Small intestine (tissue), 7 donors: ENCODE data around the gene ABR. TPM values are rescaled to one million over a fixed set of nuclear protein-coding genes. Genes with fewer than 3 reads are reported as not detected.
"Not testable (repeated sequence)": the region's sequence is repeated elsewhere in the genome, so short reads cannot be mapped to it uniquely, and the experiment has no call there.

Experiments used
- DNase-seq, 2 donors: peaks; one replicate each; pipeline versions ENCODE4 v3.0.0 to v3.0.0-alpha.2; 2013
- FAIRE-seq: peaks from 2 replicates; lab custom pipeline; 2012; peaks lifted over from hg19 to GRCh38; lab: Jason Lieb, UNC
- H3K27ac ChIP-seq, 3 donors: one replicate each; pipeline ENCODE4 v1.5.1; 2013; ENCODE audit warnings: low read length in 2 of 3, mild to moderate bottlenecking in 2 of 3, control low read depth in 1 of 3, inconsistent platforms in 1 of 3, low read depth in 1 of 3, moderate library complexity in 1 of 3
- H3K27me3 ChIP-seq, 3 donors: one replicate each; pipeline ENCODE4 v1.6.1; 2013; ENCODE audit warnings: low read length in 3 of 3, inconsistent platforms in 1 of 3; ENCODE audit not compliant: control insufficient read depth in 3 of 3, insufficient read depth in 3 of 3
- H3K36me3 ChIP-seq, 3 donors: one replicate each; pipeline ENCODE4 v1.6.1; 2013; ENCODE audit warnings: low read length in 3 of 3, inconsistent platforms in 1 of 3, low read depth in 1 of 3, mild to moderate bottlenecking in 1 of 3, moderate library complexity in 1 of 3; ENCODE audit not compliant: control insufficient read depth in 3 of 3, insufficient read depth in 2 of 3
- H3K4me1 ChIP-seq, 3 donors: one replicate each; pipeline ENCODE4 v1.6.1; 2013; ENCODE audit warnings: low read length in 2 of 3, inconsistent platforms in 1 of 3, low read depth in 1 of 3, mild to moderate bottlenecking in 1 of 3, moderate library complexity in 1 of 3; ENCODE audit not compliant: control insufficient read depth in 3 of 3, insufficient read depth in 2 of 3
- H3K4me3 ChIP-seq, 3 donors: one replicate each; pipeline ENCODE4 v1.5.1; 2013; ENCODE audit warnings: low read length in 3 of 3, control low read depth in 1 of 3, inconsistent platforms in 1 of 3, low read depth in 1 of 3, mild to moderate bottlenecking in 1 of 3, moderate library complexity in 1 of 3
- H3K9me3 ChIP-seq, 2 donors: one replicate each; pipeline ENCODE4 v1.6.1; 2013; ENCODE audit warnings: low read depth in 1 of 2, low read length in 1 of 2; ENCODE audit not compliant: control insufficient read depth in 2 of 2, insufficient read depth in 1 of 2
- WGBS, 3 donors: extraction: QIAGEN DNeasy Blood & Tissue Kit; methylation state at CpG; one replicate each; pipeline ENCODE4 v1.1.7; 2013; 5-methylcytosine and 5-hydroxymethylcytosine counted together
- polyA plus RNA-seq, 4 donors: library from polyadenylated mRNA; stranded (reverse) in 3 of 4; unstranded in 1 of 4; fragments of 200-250 nt in 3 of 4; fragments of 120-200 nt in 1 of 4; gene quantifications; one replicate each; pipeline versions ENCODE4 v1.2.1 to v1.2.3, GENCODE V29; 2013
- donor health status: healthy with polysubstance abuse.
- donor health status: control.
- donor health status: control.
- donor health status: Bipolar disorder and iron deficiency.
- donor health status: healthy.

The ABR gene
- polyA plus RNA-seq, 4 donors: 69.8 to 131 (median 83.5) TPM

DNA sequence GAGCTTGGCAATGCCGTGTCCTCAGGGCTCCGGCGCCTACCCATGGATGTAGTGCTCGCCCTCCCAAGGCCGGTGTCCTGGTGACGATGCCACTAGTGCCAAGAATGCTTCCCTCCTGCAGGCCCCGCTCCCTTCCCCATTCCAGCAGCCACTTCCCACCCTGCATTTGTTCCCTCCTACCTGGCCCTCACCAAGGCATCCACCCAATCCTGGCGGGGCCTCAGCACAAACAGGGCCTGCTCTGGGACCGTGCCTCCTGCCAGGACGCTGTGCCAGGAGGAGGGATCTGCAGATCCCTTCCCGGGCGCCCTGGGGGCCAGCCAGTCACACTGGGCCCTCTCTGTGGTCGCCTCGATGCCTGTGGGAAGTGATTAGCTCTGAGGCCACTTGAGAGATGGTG is 25.1 kb downstream of the ABR start:
- Histone ChIP-seq H3K27ac (no peak overlapping the region), H3K36me3 (peaks cover 0 to 2% (median under 1%) of the 10 kb centered on the region in 3 donors), H3K4me1 (no peaks in the 10 kb centered on the region), H3K4me3 (no peak overlapping the region), H3K27me3 (no peaks in the 10 kb centered on the region), H3K9me3 (no peaks in the 10 kb centered on the region)
- FAIRE-seq (no peak), DNase-seq (no peak)
- 83 to 85% (median 84%) methylated on average over 14 of the region's 14 CpGs for WGBS, 3 donors

DNA sequence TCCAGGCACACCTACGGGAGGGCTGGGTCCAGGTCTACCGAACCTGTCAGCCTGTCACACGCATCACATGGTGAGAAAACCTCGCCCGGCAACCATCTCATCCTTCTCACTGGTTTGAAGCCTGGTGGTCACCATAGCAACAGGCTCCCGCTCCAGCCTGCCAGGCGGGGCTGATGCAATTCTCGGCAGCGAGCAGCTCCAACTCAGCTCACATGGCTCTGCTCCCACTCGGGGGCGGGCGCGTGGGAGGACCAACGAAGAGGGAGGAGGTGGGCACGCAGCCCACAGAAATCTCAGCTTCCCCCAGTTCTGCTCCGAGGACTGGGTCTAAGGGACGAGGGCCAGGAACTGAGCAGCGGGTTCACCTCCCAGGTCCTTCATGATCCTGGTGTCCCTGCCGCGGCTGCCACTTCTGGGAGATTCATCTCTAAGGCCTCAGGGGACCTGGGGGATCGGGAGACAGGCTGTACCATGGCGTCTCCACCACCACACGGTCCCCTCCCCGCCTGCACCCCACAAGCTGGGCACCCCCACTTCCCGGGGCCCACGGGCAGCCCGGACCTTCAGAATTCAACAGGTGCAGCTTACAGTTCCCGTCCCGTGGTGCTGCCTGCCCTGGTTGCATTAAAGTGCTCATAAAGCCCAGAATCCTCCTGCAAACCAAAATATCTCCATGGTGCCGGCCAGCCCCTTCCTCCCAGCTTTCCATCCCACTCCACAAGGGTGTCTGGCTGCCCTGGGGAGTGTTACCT is 25.8 kb downstream of the ABR start:
- Histone ChIP-seq H3K9me3 (no peaks in the 10 kb centered on the region), H3K4me1 (no peaks in the 10 kb centered on the region), H3K36me3 (peaks cover 0 to 2% (median 0%) of the 10 kb centered on the region in 3 donors), H3K27me3 (no peaks in the 10 kb centered on the region), H3K27ac (no peak overlapping the region), H3K4me3 (no peak overlapping the region)
- peak in 1 of 2 donors; percentile 25 for DNase-seq
- FAIRE-seq: no peak
- 69 to 82% (median 79%) methylated on average over 28 to 30 of the region's 30 CpGs for WGBS, 3 donors

DNA sequence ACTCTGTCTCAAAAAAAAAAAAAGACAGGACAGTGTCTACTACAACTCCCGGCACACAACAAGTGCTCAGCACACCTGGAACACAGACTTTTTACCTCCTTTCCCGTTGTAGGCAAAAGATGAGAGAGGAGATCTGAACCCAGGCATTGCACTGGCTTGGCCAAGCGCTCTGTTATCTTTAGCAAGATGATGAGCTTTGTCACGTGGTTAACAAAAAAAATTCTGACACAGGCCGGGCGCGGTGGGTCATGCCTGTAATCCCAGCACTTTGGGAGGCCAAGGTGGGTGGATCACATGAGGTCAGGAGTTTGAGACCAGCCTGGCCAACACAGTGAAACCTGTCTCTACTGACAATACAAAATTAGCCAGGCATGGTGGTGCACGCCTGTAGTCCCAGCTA is 27.2 kb downstream of the ABR start:
- not testable (repeated sequence) for H3K4me3 ChIP-seq, FAIRE-seq, DNase-seq, H3K36me3 ChIP-seq, H3K27ac ChIP-seq, H3K4me1 ChIP-seq, H3K9me3 ChIP-seq, H3K27me3 ChIP-seq
- WGBS, 3 donors: 73 to 86% (median 82%) methylated on average over 8 of the region's 8 CpGs

DNA sequence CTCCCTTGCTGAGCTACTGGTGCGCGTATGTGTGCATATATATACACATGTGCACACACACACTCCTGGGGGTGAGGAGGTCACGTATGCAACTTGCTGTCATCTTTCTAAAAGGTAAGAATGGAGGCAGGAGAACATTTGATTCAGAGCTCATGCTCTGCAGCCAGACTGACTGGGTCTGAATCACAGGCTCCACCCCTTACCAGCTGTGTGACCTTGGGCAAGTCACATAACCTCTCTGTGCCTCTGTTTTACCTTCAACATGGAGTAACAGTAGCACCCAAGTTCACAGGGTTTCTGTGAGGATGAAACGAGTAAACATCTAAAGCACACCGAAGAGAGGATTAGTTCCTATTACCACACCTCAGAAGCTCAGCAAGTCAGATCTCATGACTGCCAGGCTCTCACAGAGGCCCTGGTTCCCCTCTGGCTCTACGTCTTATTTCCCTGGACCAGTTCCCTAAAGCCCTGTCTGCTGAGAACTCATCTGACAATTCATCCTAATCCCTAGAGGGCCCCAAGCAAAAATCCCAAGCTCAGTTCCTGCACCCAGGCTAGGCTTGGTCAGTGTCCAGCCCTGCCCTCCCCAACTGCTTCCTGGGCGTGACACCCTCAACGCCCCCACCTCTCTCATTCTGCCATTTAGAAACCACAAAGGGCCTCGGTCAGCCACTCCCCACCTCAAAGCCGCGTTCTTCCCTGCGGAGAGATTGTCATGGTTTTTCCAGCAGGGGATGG is 28.7 kb downstream of the ABR start:
- no peak overlapping the region for H3K27ac ChIP-seq
- no peaks in the 10 kb centered on the region for H3K27me3 ChIP-seq

DNA sequence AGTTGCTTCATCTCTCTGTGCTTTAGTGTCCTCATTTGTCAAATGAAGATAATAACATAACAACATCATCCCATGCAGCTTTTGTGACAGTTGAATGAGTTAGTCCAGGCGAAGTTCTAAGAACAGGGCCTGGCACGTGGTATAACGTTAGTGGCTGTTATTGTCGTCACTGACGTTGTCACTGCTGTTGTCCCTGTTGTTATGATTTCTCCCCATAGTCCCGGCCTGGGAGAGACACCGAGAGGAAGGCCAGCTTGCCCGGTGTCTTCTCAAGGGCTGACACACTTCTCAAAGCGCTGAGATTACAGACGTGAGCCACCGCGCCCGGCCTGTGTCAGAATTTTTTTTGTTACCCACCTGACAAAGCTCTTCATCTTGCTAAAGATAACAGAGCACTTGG is 29.9 kb downstream of the ABR start:
- Histone ChIP-seq H3K4me3 (no peak overlapping the region), H3K9me3 (no peaks in the 10 kb centered on the region), H3K4me1 (no peaks in the 10 kb centered on the region), H3K36me3 (peaks cover 0 to 2% (median 0%) of the 10 kb centered on the region in 3 donors), H3K27ac (no peak overlapping the region), H3K27me3 (no peaks in the 10 kb centered on the region)
- DNase-seq: no peak
- FAIRE-seq: no peak
- WGBS, 3 donors: 82 to 89% (median 85%) methylated on average over 13 of the region's 13 CpGs

More for the DNA sequence above, 28.7 kb downstream of the ABR start:
- DNase-seq (no peak), FAIRE-seq (no peak)
- H3K4me3 ChIP-seq: no peak overlapping the region
- WGBS, 3 donors: 73 to 78% (median 77%) methylated on average over 12 of the region's 12 CpGs
- peaks cover 0 to 2% (median 0%) of the 10 kb centered on the region in 3 donors for H3K36me3 ChIP-seq
- H3K9me3 ChIP-seq: no peaks in the 10 kb centered on the region
- H3K4me1 ChIP-seq: no peaks in the 10 kb centered on the region

DNA sequence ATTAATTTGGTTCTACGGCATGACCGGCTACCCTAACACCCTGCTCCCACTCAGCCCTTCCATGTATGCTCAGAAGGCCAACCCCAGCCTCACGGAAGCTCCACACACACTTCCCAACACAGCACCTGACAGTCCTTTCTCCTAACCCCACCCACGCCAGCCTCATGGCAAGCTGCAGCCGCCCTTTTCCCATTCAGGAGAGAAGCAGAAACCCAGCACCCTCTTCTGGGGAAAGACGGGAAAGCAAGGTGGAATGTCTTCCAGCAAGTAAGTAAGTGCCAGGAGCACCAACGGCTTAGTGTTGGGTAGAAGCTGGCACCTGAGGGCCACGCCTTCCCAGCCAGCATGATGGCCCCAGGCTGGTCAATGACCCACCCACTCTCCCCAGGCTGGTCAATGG is 32.1 kb downstream of the ABR start:
- no peaks in the 10 kb centered on the region for H3K9me3 ChIP-seq
- H3K4me3 ChIP-seq: no peak overlapping the region
- peaks cover 0 to 6% (median 0%) of the 10 kb centered on the region in 3 donors for H3K27me3 ChIP-seq
- WGBS, 3 donors: 16 to 62% (median 37%) methylated on average over 8 of the region's 8 CpGs
- H3K36me3 ChIP-seq: peaks cover 0 to 2% (median 0%) of the 10 kb centered on the region in 3 donors
- DNase-seq (peak; percentile 91 to 92), FAIRE-seq (no peak)
- no peaks in the 10 kb centered on the region for H3K4me1 ChIP-seq
- no peak overlapping the region for H3K27ac ChIP-seq

DNA sequence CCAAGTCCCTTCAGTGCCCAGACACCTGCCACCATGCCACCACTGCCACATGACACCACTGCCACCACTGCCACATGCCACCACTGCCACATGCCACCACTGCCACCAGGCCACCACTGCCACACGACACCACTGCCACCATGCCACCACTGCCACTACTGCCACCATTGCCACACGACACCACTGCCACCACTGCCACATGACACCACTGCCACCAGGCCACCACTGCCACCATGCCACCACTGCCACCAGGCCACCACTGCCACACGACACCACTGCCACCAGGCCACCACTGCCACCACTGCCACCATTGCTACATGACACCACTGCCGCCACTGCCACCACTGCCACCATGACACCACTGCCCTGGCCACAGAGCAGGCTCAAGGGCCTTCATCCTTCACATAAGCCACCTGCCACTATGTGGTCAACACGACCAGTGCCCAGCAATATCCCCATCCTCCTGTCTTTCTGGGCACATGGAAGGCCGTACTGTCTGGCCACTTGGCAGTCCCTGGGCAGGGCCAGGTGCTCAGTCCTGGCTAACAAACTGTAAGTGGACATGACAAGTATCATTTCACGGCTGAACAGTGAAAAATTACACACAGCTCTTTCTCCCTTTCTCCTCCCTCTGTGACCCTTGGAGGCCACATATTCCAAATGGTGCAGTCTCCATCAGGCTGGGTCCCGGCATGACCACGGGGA is 33.1 kb downstream of the ABR start:
- FAIRE-seq (no peak), DNase-seq (no peak)
- Histone ChIP-seq H3K4me1 (no peaks in the 10 kb centered on the region), H3K27ac (no peak overlapping the region), H3K9me3 (no peaks in the 10 kb centered on the region), H3K27me3 (peaks cover 0 to 6% (median 0%) of the 10 kb centered on the region in 3 donors), H3K4me3 (no peak overlapping the region), H3K36me3 (peaks cover 0 to 2% (median 0%) of the 10 kb centered on the region in 3 donors)
- WGBS, 3 donors: 92 to 94% (median 93%) methylated on average over 9 of the region's 9 CpGs

DNA sequence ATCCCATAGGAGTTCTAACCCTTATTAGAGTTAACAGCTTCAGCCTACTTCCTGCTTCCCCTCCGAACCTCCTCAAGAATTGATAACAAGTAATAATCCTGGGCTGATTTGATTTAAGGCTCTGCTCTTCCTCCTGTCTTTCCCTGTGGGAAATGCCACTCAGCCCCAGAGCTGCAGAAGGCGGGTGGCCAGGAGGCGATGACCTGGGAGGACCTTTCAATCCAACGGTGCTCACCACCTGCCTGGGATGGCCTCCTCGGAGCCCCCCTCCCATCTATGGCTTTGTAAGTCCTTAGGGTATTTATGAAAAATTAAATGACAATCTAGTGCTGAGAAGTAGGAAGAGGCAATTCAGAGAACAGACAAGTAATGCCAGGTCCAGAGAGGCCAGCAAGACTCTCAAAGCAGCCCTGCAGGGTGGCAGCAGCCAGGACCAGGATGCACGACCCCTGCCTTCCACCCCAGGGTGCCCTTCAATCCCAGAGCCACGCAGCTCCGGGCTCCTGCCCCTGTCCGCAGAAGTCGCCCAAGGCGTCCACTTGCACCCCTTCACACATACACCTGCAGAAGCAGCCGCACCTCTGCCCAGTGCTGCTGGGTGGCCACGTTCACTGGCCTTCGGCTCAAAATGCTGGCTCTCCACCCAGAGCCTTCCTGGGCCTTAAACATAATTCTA is 34.3 kb downstream of the ABR start:
- Histone ChIP-seq H3K27ac (no peak overlapping the region), H3K9me3 (no peaks in the 10 kb centered on the region), H3K4me1 (no peaks in the 10 kb centered on the region), H3K27me3 (peaks cover 0 to 6% (median 0%) of the 10 kb centered on the region in 3 donors), H3K36me3 (peaks cover 0 to 2% (median 0%) of the 10 kb centered on the region in 3 donors), H3K4me3 (no peak overlapping the region)
- no peak for DNase-seq
- 76 to 86% (median 82%) methylated on average over 13 to 14 of the region's 14 CpGs for WGBS, 3 donors
- FAIRE-seq: no peak
